NOMO-1 (cell line): ENCODE measurements around the gene RREB1.

Experiments
- DNase-seq, 2 experiments: peaks; one replicate each; lab custom pipeline; 2025; ENCODE audit not compliant: unreplicated experiment in 2 of 2; lab: John Stamatoyannopoulos, UW

Gene RREB1

GRCh38 chr6:7107578-7108195 lies at the start of gene RREB1:
Gene RREB1 (plus strand): TSS chr6:7107961. CDS start chr6:7181912, 73,951 bp downstream.
- DNase-seq = peak; percentile 61 to 80

GRCh38 chr6:7058250-7058923 lies 49.4 kb upstream of the RREB1 start:
- DNase-seq = peak; percentile 70 to 93

GRCh38 chr6:7060769-7061516 lies 46.8 kb upstream of the RREB1 start:
- no peak for DNase-seq

- no peak for DNase-seq
Measured at GRCh38 chr6:7062451-7063162, 45.2 kb upstream of the RREB1 start.

GRCh38 chr6:7067305-7067704 lies 40.5 kb upstream of the RREB1 start:
- DNase-seq = no peak

- no peak for DNase-seq
Measured at GRCh38 chr6:7071405-7071804, 36.4 kb upstream of the RREB1 start.

- no peak for DNase-seq
Measured at GRCh38 chr6:7073082-7073820, 34.5 kb upstream of the RREB1 start.

GRCh38 chr6:7073821-7074525 lies 33.8 kb upstream of the RREB1 start:
- peak; percentile 16 to 32 for DNase-seq

GRCh38 chr6:7074870-7075269 lies 32.9 kb upstream of the RREB1 start:
- no peak for DNase-seq

- no peak for DNase-seq
Measured at GRCh38 chr6:7075341-7076000, 32.3 kb upstream of the RREB1 start.

GRCh38 chr6:7077856-7078255 lies 29.9 kb upstream of the RREB1 start:
- no peak for DNase-seq

GRCh38 chr6:7078856-7079255 lies 28.9 kb upstream of the RREB1 start:
- no peak for DNase-seq

GRCh38 chr6:7080311-7080710 lies 27.4 kb upstream of the RREB1 start:
- peak; percentile 8 to 40 for DNase-seq

- DNase-seq = no peak
Measured at GRCh38 chr6:7085911-7086310, 21.9 kb upstream of the RREB1 start.

GRCh38 chr6:7086488-7086887 lies 21.3 kb upstream of the RREB1 start:
- DNase-seq = peak; percentile 85 to 87

- peak; percentile 41 to 66 for DNase-seq
Measured at GRCh38 chr6:7087066-7087465, 20.7 kb upstream of the RREB1 start.

GRCh38 chr6:7087491-7087979 lies 20.2 kb upstream of the RREB1 start:
- DNase-seq = no peak

GRCh38 chr6:7088076-7088742 lies 19.6 kb upstream of the RREB1 start:
- no peak for DNase-seq

- no peak for DNase-seq
Measured at GRCh38 chr6:7098993-7099392, 8.8 kb upstream of the RREB1 start.
